Mucosa of descending colon (tissue), 3 donors: ENCODE measurements around the gene THG1L. TPM values are rescaled to one million over a fixed set of nuclear protein-coding genes. Genes with fewer than 3 reads are reported as not detected.

Source experiments
- ATAC-seq: fragments of 200-7000 bp; cut with Tn5 transposase; one replicate; pipeline ENCODE4 v1.9.1; 2020; ENCODE audit warnings: mild to moderate bottlenecking, moderate library complexity
- DNase-seq, 3 donors: peaks; one replicate each; pipeline ENCODE4 v3.0.0-alpha.2; 2020
- H3K36me3 ChIP-seq: fragments of 200-600 bp; one replicate; pipeline ENCODE4 v1.8.0; 2021; ENCODE audit warnings: low read depth, mild to moderate bottlenecking
- H3K4me1 ChIP-seq: fragments of 200-600 bp; one replicate; pipeline ENCODE4 v1.8.0; 2021; ENCODE audit warnings: low read depth, mild to moderate bottlenecking
- H3K4me3 ChIP-seq: fragments of 200-600 bp; one replicate; pipeline ENCODE4 v1.8.0; 2021; ENCODE audit warnings: mild to moderate bottlenecking
- H3K9me3 ChIP-seq: fragments of 200-600 bp; one replicate; pipeline ENCODE4 v1.8.0; 2021; ENCODE audit warnings: mild to moderate bottlenecking
- CTCF ChIP-seq: fragments of 200-600 bp; IDR thresholded peaks from one replicate; pipeline ENCODE4 v1.8.0; 2022; ENCODE audit warnings: antibody characterized with exemption, mild to moderate bottlenecking
- intact Hi-C, 2 donors: fragments of 100-400 bp; cut with DNase I in 1 of 2; cut with micrococcal nuclease in 1 of 2; formaldehyde crosslinking; loops; one replicate each; pipeline versions ENCODE4 v1.11.0 to v1.11.1; 2022; cut with DNase I, micrococcal nuclease
- total RNA-seq, 3 donors: library from RNA; stranded (reverse); fragmentation: NEBNext Ultra II Directional in 2 of 3; extraction: Animal tissue kit (Norgen Biotek cat#: 25700) in 2 of 3; gene quantifications; one replicate each; pipeline versions ENCODE4 v1.2.1 to v1.2.4, GENCODE V29; 2021 to 2023
- donor health status: DM: no; HTN: no; CAD: no; lungs with moderate emphysema.
- donor health status: DM: no; HTN: no; CAD: no.
- donor health status: DM: no; HTN: yes; CAD: no.

THG1L gene
- total RNA-seq, 3 donors from 2014 or later = 14.0 to 22.0 (median 14.5) TPM

- no peak for TF ChIP-seq CTCF
- ATAC-seq = peak; percentile 34
Measured at GRCh38 chr5:157740229-157740610, 9.0 kb downstream of the THG1L start.

GRCh38 chr5:157741131-157741530 is 9.9 kb downstream of the THG1L start:
- H3K9me3 ChIP-seq = no peaks in the 10 kb centered on the region
- H3K4me3 ChIP-seq = no peak overlapping the region
- H3K4me1 ChIP-seq = peaks cover 16% of the 10 kb centered on the region
- no peak for TF ChIP-seq CTCF
- no peaks in the 10 kb centered on the region for H3K36me3 ChIP-seq
- intact Hi-C loops = loop anchor here in 1 of 2 donors (5.0 to 10.0 kb wide), 2 partner anchors 74 to 596 kb away; partner anchors contain the start of gene MED7
- no peak for ATAC-seq
- DNase-seq = no peak

More at GRCh38 chr5:157740229-157740610, 9.0 kb downstream of the THG1L start:
- H3K4me3 ChIP-seq = no peak overlapping the region
- intact Hi-C loops = loop anchor here in 1 of 2 donors (5.0 to 10.0 kb wide), 2 partner anchors 73 to 595 kb away; partner anchors contain the start of gene MED7
- DNase-seq = no peak
- H3K4me1 ChIP-seq = peaks cover 16% of the 10 kb centered on the region
- no peaks in the 10 kb centered on the region for H3K36me3 ChIP-seq
- no peaks in the 10 kb centered on the region for H3K9me3 ChIP-seq

GRCh38 chr5:157743163-157744050 is 12.2 kb downstream of the THG1L start, which contains the start of gene LSM11:
LSM11 (plus strand) TSS chr5:157743712; CDS start chr5:157743751, 39 bp downstream.
- intact Hi-C loops = loop anchor here in 1 of 2 donors (5.0 to 10.0 kb wide), 2 partner anchors 76 to 599 kb away; partner anchors contain the start of gene MED7
- peak; percentile 100 for TF ChIP-seq CTCF
- ATAC-seq (peak; percentile 99), DNase-seq (peak; percentile 92 to 96 (median 95))
- Histone ChIP-seq H3K36me3 (no peaks in the 10 kb centered on the region), H3K4me1 (peaks cover 16% of the 10 kb centered on the region), H3K9me3 (no peaks in the 10 kb centered on the region), H3K4me3 (peak within 1 kb of the TSS; percentile 77)

GRCh38 chr5:157744051-157745011 is 13.1 kb downstream of the THG1L start:
- Histone ChIP-seq H3K4me1 (peaks cover 16% of the 10 kb centered on the region), H3K4me3 (peak overlapping the region; percentile 77), H3K9me3 (no peaks in the 10 kb centered on the region), H3K36me3 (no peaks in the 10 kb centered on the region)
- intact Hi-C loops = loop anchor here in 1 of 2 donors (5.0 to 10.0 kb wide), 2 partner anchors 77 to 600 kb away; partner anchors contain the start of gene MED7
- ATAC-seq = no peak
- DNase-seq = peak; percentile 27 to 67 (median 61)
- no peak for TF ChIP-seq CTCF

- TF ChIP-seq CTCF = no peak
- Histone ChIP-seq H3K9me3 (no peaks in the 10 kb centered on the region), H3K36me3 (no peaks in the 10 kb centered on the region), H3K4me1 (peaks cover 16% of the 10 kb centered on the region), H3K4me3 (no peak overlapping the region)
- no peak for ATAC-seq
- intact Hi-C loops = loop anchor here in 1 of 2 donors (10.0 kb wide), 1 partner anchor 600 kb away; the partner anchor contains the start of gene MED7
- no peak for DNase-seq
Measured at GRCh38 chr5:157745041-157745456, 13.8 kb downstream of the THG1L start.
